Hepatocyte (in vitro differentiated cells): ENCODE results near the gene THSD7B. TPM values are rescaled to one million over a fixed set of nuclear protein-coding genes. Genes with fewer than 3 reads are reported as not detected.

Experiments used
- DNase-seq: peaks from one replicate; pipeline ENCODE4 v3.0.0-alpha.2; 2016; ENCODE audit warnings: low spot score
- H2AFZ ChIP-seq: fragments of 200-600 bp; sonication (generic); 2 replicates; pipeline ENCODE4 v1.6.0; 2016; ENCODE audit warnings: antibody characterized with exemption, mild to moderate bottlenecking
- H3K27ac ChIP-seq: fragments of 200-600 bp; sonication (generic); 2 replicates; pipeline ENCODE4 v1.5.1; 2016; ENCODE audit warnings: mild to moderate bottlenecking
- H3K27me3 ChIP-seq: fragments of 200-600 bp; sonication (generic); 2 replicates; pipeline ENCODE4 v1.6.1; 2016
- H3K36me3 ChIP-seq: fragments of 200-600 bp; sonication (generic); replicated peaks from 2 replicates; pipeline ENCODE4 v1.5.1; 2016; ENCODE audit warnings: low read depth; ENCODE audit not compliant: insufficient read depth
- H3K4me1 ChIP-seq: fragments of 200-600 bp; sonication (generic); 2 replicates; pipeline ENCODE4 v1.5.1; 2016; ENCODE audit warnings: mild to moderate bottlenecking, moderate library complexity; ENCODE audit not compliant: insufficient read depth
- H3K4me2 ChIP-seq: fragments of 200-600 bp; sonication (generic); 2 replicates; pipeline ENCODE4 v1.6.0; 2016
- H3K4me3 ChIP-seq: fragments of 200-600 bp; sonication (generic); 2 replicates; pipeline ENCODE4 v1.5.1; 2016; ENCODE audit warnings: mild to moderate bottlenecking
- H3K79me2 ChIP-seq: fragments of 200-600 bp; sonication (generic); 2 replicates; pipeline ENCODE4 v1.6.0; 2017; ENCODE audit warnings: mild to moderate bottlenecking
- H3K9me2 ChIP-seq: fragments of 200-600 bp; sonication (generic); replicated peaks from 2 replicates; pipeline ENCODE4 v1.6.0; 2017; ENCODE audit warnings: mild to moderate bottlenecking; ENCODE audit not compliant: insufficient read depth
- H3K9me3 ChIP-seq: fragments of 200-600 bp; sonication (generic); 2 replicates; pipeline ENCODE4 v1.5.1; 2016; ENCODE audit warnings: low read depth, mild to moderate bottlenecking
- H4K20me1 ChIP-seq: fragments of 200-600 bp; sonication (generic); 2 replicates; pipeline ENCODE4 v1.6.0; 2016; ENCODE audit warnings: mild to moderate bottlenecking; ENCODE audit not compliant: insufficient read depth, poor library complexity, severe bottlenecking
- CTCF ChIP-seq: fragments of 200-600 bp; sonication (generic); IDR thresholded peaks from 2 replicates; pipeline ENCODE4 v1.5.1; 2016; ENCODE audit warnings: antibody characterized with exemption, mild to moderate bottlenecking; ENCODE audit not compliant: poor library complexity
- EZH2 ChIP-seq: fragments of 200-600 bp; sonication (generic); IDR thresholded peaks from 2 replicates; pipeline ENCODE4 v1.6.1; 2016; ENCODE audit warnings: antibody characterized with exemption, mild to moderate bottlenecking, borderline replicate concordance
- EZH2phosphoT487 ChIP-seq: fragments of 200-600 bp; sonication (generic); IDR thresholded peaks from one replicate; pipeline ENCODE4 v1.6.1; 2018; ENCODE audit warnings: antibody characterized with exemption, mild to moderate bottlenecking, low read depth, moderate library complexity; ENCODE audit not compliant: unreplicated experiment, severe bottlenecking
- WGBS: methylation state at CpG from one replicate; pipeline ENCODE4 v1.1.6; 2016; ENCODE audit warnings: low lambda C conversion rate; ENCODE audit errors: missing lambda C conversion rate; 5-methylcytosine and 5-hydroxymethylcytosine counted together
- polyA plus RNA-seq: library from polyadenylated mRNA; unstranded; fragments of >200 nt; fragmentation: Nextera tagmentation; extraction: Ambion mirVana; gene quantifications from 2 replicates; pipeline ENCODE4 v1.2.1, GENCODE V29; 2016
- total RNA-seq: library from RNA; depleted of rRNA; stranded (reverse); fragments of >200 nt; gene quantifications from 2 replicates; pipeline ENCODE4 v1.2.3, GENCODE V29; 2014

THSD7B gene
- total and polyA plus RNA-seq, 2 experiments from 2014 or later: 0.48 to 5.7 TPM

DNA sequence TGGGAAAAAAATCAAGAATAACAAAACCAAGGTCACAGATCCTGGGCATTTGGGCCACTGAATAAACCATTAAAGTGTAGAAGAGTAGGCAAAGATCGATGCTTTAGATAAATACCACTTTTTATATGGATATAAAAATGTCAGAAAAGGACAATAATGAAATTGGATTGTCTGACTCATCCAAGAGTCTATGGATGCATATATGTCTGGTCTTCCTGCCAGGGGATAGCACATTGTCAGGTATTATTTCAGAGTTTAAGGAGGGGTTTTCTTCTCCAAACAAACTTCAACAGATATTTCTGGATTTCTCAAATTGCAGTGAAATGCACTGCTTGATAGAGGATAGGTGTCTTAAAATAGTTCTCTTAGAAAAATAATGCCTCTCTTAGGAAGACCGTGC is 466.7 kb downstream of the THSD7B start:
- Histone ChIP-seq H3K4me1 (no peaks in the 10 kb centered on the region), H3K36me3 (no peaks in the 10 kb centered on the region), H3K9me3 (no peaks in the 10 kb centered on the region), H3K4me3 (no peak overlapping the region), H2AFZ (no peak overlapping the region), H3K27ac (no peak overlapping the region), H3K27me3 (no peaks in the 10 kb centered on the region), H4K20me1 (no peaks in the 10 kb centered on the region), H3K79me2 (no peaks in the 10 kb centered on the region), H3K4me2 (no peak overlapping the region), H3K9me2 (no peaks in the 10 kb centered on the region)
- TF ChIP-seq EZH2: no peak
- no peak for TF ChIP-seq CTCF
- TF ChIP-seq EZH2phosphoT487: no peak
- DNase-seq: no peak
- 77% methylated on average over 2 of the region's 2 CpGs for WGBS

DNA sequence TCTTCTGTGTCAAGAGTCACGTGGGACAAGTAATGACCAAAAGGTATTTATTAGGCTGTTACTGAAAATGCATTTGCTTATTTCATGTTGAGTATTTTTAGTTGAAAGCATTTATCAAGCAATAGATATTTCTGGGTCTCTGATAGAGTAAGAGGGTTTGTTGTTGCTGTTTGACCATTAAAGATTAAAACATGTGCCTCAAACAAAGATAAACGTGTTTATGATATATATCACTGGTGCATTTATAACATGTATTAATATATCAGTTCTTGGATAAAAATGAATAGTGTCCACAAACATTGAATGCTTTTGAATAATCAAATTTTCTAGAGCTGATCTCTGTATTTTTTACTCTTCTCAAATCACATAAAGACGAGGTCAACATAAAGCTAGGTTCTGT is 467.7 kb downstream of the THSD7B start:
- Histone ChIP-seq H3K4me1 (no peaks in the 10 kb centered on the region), H3K36me3 (no peaks in the 10 kb centered on the region), H3K27me3 (no peaks in the 10 kb centered on the region), H3K79me2 (no peaks in the 10 kb centered on the region), H2AFZ (no peak overlapping the region), H3K9me2 (no peaks in the 10 kb centered on the region), H4K20me1 (no peaks in the 10 kb centered on the region), H3K9me3 (no peaks in the 10 kb centered on the region), H3K4me2 (no peak overlapping the region), H3K4me3 (no peak overlapping the region), H3K27ac (no peak overlapping the region)
- WGBS: 91% methylated on average over 3 of the region's 3 CpGs
- TF ChIP-seq CTCF: no peak
- no peak for TF ChIP-seq EZH2phosphoT487
- TF ChIP-seq EZH2: no peak
- no peak for DNase-seq

GRCh38 chr2:137237055-137237454 is 471.7 kb downstream of the THSD7B start:
- no peak overlapping the region for H2AFZ ChIP-seq
- no peaks in the 10 kb centered on the region for H3K4me1 ChIP-seq
- H3K4me2 ChIP-seq: no peak overlapping the region
- H3K9me3 ChIP-seq: no peaks in the 10 kb centered on the region
- TF ChIP-seq EZH2phosphoT487: no peak
- no peak for TF ChIP-seq CTCF
- TF ChIP-seq EZH2: no peak
- H3K27me3 ChIP-seq: no peaks in the 10 kb centered on the region
- H3K27ac ChIP-seq: no peak overlapping the region
- H3K36me3 ChIP-seq: no peaks in the 10 kb centered on the region
- no peaks in the 10 kb centered on the region for H3K79me2 ChIP-seq
- H4K20me1 ChIP-seq: no peaks in the 10 kb centered on the region
- DNase-seq: no peak
- WGBS: 90% methylated on average over 4 of the region's 4 CpGs
- H3K9me2 ChIP-seq: no peaks in the 10 kb centered on the region
- no peak overlapping the region for H3K4me3 ChIP-seq

GRCh38 chr2:137238065-137238464 is 472.7 kb downstream of the THSD7B start:
- TF ChIP-seq EZH2phosphoT487 (no peak), CTCF (no peak), EZH2 (no peak)
- Histone ChIP-seq H3K79me2 (no peaks in the 10 kb centered on the region), H3K9me3 (no peaks in the 10 kb centered on the region), H3K4me3 (no peak overlapping the region), H3K36me3 (no peaks in the 10 kb centered on the region), H3K9me2 (no peaks in the 10 kb centered on the region), H3K4me2 (no peak overlapping the region), H3K27me3 (no peaks in the 10 kb centered on the region), H3K4me1 (no peaks in the 10 kb centered on the region), H2AFZ (no peak overlapping the region), H3K27ac (no peak overlapping the region), H4K20me1 (no peaks in the 10 kb centered on the region)
- 90% methylated on average over 3 of the region's 3 CpGs for WGBS
- no peak for DNase-seq
